OCI-LY3 (cell line): ENCODE measurements around the gene HTT.

Experiments
- H2AFZ ChIP-seq: fragments of 200-600, 300-600 bp; shearing (Covaris generic); 2 replicates; pipeline ENCODE4 v1.6.0; 2014; ENCODE audit warnings: antibody characterized with exemption, low read depth, low read length
- H3K27ac ChIP-seq: fragments of 200-600, 300-600 bp; sonication (generic); 2 replicates; pipeline ENCODE4 v1.5.1; 2014; ENCODE audit warnings: mild to moderate bottlenecking, low read length, moderate library complexity, mixed read lengths
- H3K27me3 ChIP-seq: fragments of 200-600, 300-600 bp; sonication (generic); 2 replicates; pipeline ENCODE4 v1.6.1; 2014; ENCODE audit warnings: low read depth, low read length, mixed read lengths
- H3K36me3 ChIP-seq: fragments of 200-600, 300-600 bp; sonication (generic); replicated peaks from 2 replicates; pipeline ENCODE3; 2014; ENCODE audit warnings: low read depth, low read length, mixed read lengths
- H3K4me1 ChIP-seq: fragments of 300-600, 200-600 bp; sonication (generic); 2 replicates; pipeline ENCODE4 v1.6.1; 2014; ENCODE audit warnings: low read length, mixed read lengths
- H3K4me2 ChIP-seq: fragments of 200-600, 300-600 bp; sonication (generic); 2 replicates; pipeline ENCODE4 v1.6.1; 2014; ENCODE audit warnings: low read length, mixed read lengths
- H3K4me3 ChIP-seq: fragments of 300-600, 200-600 bp; sonication (generic); 2 replicates; pipeline ENCODE4 v1.5.1; 2014; ENCODE audit warnings: antibody characterized with exemption, mild to moderate bottlenecking, low read length, moderate library complexity
- H3K79me2 ChIP-seq: fragments of 300-600, 200-600 bp; shearing (Covaris generic); 2 replicates; pipeline ENCODE4 v1.6.1; 2014; ENCODE audit warnings: mild to moderate bottlenecking, low read length, mixed read lengths
- H3K9ac ChIP-seq: fragments of 300-600, 200-600 bp; shearing (Covaris generic); 2 replicates; pipeline ENCODE4 v1.6.0; 2014; ENCODE audit warnings: mild to moderate bottlenecking, low read length, moderate library complexity
- H3K9me3 ChIP-seq: fragments of 200-600, 300-600 bp; shearing (Covaris generic); 2 replicates; pipeline ENCODE4 v1.6.1; 2014; ENCODE audit warnings: low read length, mixed read lengths; ENCODE audit not compliant: insufficient read depth
- H4K20me1 ChIP-seq: fragments of 200-600, 300-600 bp; sonication (generic); 2 replicates; pipeline ENCODE4 v1.6.1; 2016; ENCODE audit warnings: low read length, mixed read lengths; ENCODE audit not compliant: insufficient read depth
- CTCF ChIP-seq: fragments of 200-600, 300-600 bp; sonication (generic); IDR thresholded peaks from 2 replicates; pipeline ENCODE4 v1.5.1; 2014; ENCODE audit warnings: antibody characterized with exemption, low read length, low read depth
- EZH2phosphoT487 ChIP-seq: fragments of 200-600 bp; shearing (Covaris generic); IDR thresholded peaks from 2 replicates; pipeline ENCODE4 v1.6.1; 2018; ENCODE audit warnings: antibody characterized with exemption, mixed run types, low read depth

HTT gene

GRCh38 chr4:3060946-3061345, 13.5 kb upstream of the HTT start:
- H3K9ac ChIP-seq = no peak overlapping the region
- no peak overlapping the region for H3K4me2 ChIP-seq
- H3K27me3 ChIP-seq = no peaks in the 10 kb centered on the region
- H3K27ac ChIP-seq = no peak overlapping the region
- H4K20me1 ChIP-seq = no peaks in the 10 kb centered on the region
- no peak overlapping the region for H2AFZ ChIP-seq
- H3K4me3 ChIP-seq = no peak overlapping the region
- no peaks in the 10 kb centered on the region for H3K36me3 ChIP-seq
- no peak for TF ChIP-seq CTCF
- TF ChIP-seq EZH2phosphoT487 = no peak
- peaks cover 7% of the 10 kb centered on the region for H3K9me3 ChIP-seq
- peaks cover 16% of the 10 kb centered on the region for H3K4me1 ChIP-seq
- H3K79me2 ChIP-seq = no peaks in the 10 kb centered on the region

GRCh38 chr4:3062471-3062870, 12.0 kb upstream of the HTT start:
- no peaks in the 10 kb centered on the region for H3K79me2 ChIP-seq
- H3K4me1 ChIP-seq = peaks cover 16% of the 10 kb centered on the region
- H3K4me2 ChIP-seq = no peak overlapping the region
- no peaks in the 10 kb centered on the region for H3K36me3 ChIP-seq
- H3K4me3 ChIP-seq = no peak overlapping the region
- H3K9me3 ChIP-seq = no peaks in the 10 kb centered on the region
- no peaks in the 10 kb centered on the region for H3K27me3 ChIP-seq
- no peak overlapping the region for H2AFZ ChIP-seq
- no peaks in the 10 kb centered on the region for H4K20me1 ChIP-seq
- no peak overlapping the region for H3K27ac ChIP-seq
- TF ChIP-seq EZH2phosphoT487 (no peak), CTCF (no peak)
- no peak overlapping the region for H3K9ac ChIP-seq

GRCh38 chr4:3065551-3065950, 8.9 kb upstream of the HTT start:
- Histone ChIP-seq H4K20me1 (no peaks in the 10 kb centered on the region), H2AFZ (no peak overlapping the region), H3K36me3 (no peaks in the 10 kb centered on the region), H3K4me2 (no peak overlapping the region), H3K4me3 (no peak overlapping the region), H3K27ac (no peak overlapping the region), H3K79me2 (no peaks in the 10 kb centered on the region), H3K4me1 (no peaks in the 10 kb centered on the region), H3K9ac (no peak overlapping the region), H3K9me3 (no peaks in the 10 kb centered on the region), H3K27me3 (no peaks in the 10 kb centered on the region)
- no peak for TF ChIP-seq CTCF
- no peak for TF ChIP-seq EZH2phosphoT487

- H3K36me3 ChIP-seq = no peaks in the 10 kb centered on the region
- no peaks in the 10 kb centered on the region for H3K79me2 ChIP-seq
- H3K4me2 ChIP-seq = no peak overlapping the region
- H3K9ac ChIP-seq = no peak overlapping the region
- H2AFZ ChIP-seq = no peak overlapping the region
- no peaks in the 10 kb centered on the region for H3K9me3 ChIP-seq
- no peaks in the 10 kb centered on the region for H3K4me1 ChIP-seq
- TF ChIP-seq CTCF = no peak
- H3K27me3 ChIP-seq = no peaks in the 10 kb centered on the region
- no peak overlapping the region for H3K27ac ChIP-seq
- no peak overlapping the region for H3K4me3 ChIP-seq
- H4K20me1 ChIP-seq = no peaks in the 10 kb centered on the region
These were observed 7.6 kb upstream of the HTT start for GRCh38 chr4:3066836-3067400.
